HTERT RPE-1 (cell line): ENCODE data around the gene ANKRD13D.

ENCODE experiments used
- in situ Hi-C: fragments of 300-500 bp; cut with MboI; formaldehyde crosslinking; loops from 4 replicates; pipeline ENCODE4 v1.14.3; 2020; ENCODE audit warnings: low sequenced_read_pairs

The ANKRD13D gene

GRCh38 chr11:67273260-67273990 is 15.7 kb upstream of the ANKRD13D start:
- in situ Hi-C loops: no loop called here

- in situ Hi-C loops: no loop called here
These were observed 14.1 kb upstream of the ANKRD13D start for GRCh38 chr11:67274768-67275605.

GRCh38 chr11:67275606-67276409 is 13.3 kb upstream of the ANKRD13D start:
- in situ Hi-C loops: no loop called here

GRCh38 chr11:67276781-67277230 is 12.3 kb upstream of the ANKRD13D start:
- in situ Hi-C loops: no loop called here

- in situ Hi-C loops: no loop called here
These were observed 11.7 kb upstream of the ANKRD13D start for GRCh38 chr11:67277231-67277961.

- in situ Hi-C loops: no loop called here
These were observed 10.8 kb upstream of the ANKRD13D start for GRCh38 chr11:67278135-67278938.

GRCh38 chr11:67278939-67279588 is 10.0 kb upstream of the ANKRD13D start:
- in situ Hi-C loops: no loop called here

- in situ Hi-C loops: no loop called here
These were observed 9.3 kb upstream of the ANKRD13D start for GRCh38 chr11:67279589-67280340.

GRCh38 chr11:67280341-67280787 is 8.7 kb upstream of the ANKRD13D start:
- in situ Hi-C loops: no loop called here

GRCh38 chr11:67280788-67281551 is 8.1 kb upstream of the ANKRD13D start:
- in situ Hi-C loops: no loop called here

GRCh38 chr11:67281552-67282150 is 7.5 kb upstream of the ANKRD13D start:
- in situ Hi-C loops: no loop called here

- in situ Hi-C loops: no loop called here
These were observed 6.8 kb upstream of the ANKRD13D start for GRCh38 chr11:67282155-67282875.

GRCh38 chr11:67282876-67283371 is 6.2 kb upstream of the ANKRD13D start:
- in situ Hi-C loops: no loop called here

- in situ Hi-C loops: no loop called here
These were observed 5.6 kb upstream of the ANKRD13D start for GRCh38 chr11:67283481-67283963.

- in situ Hi-C loops: no loop called here
These were observed 4.1 kb upstream of the ANKRD13D start for GRCh38 chr11:67284811-67285540.
